GM21390 (cell line): ENCODE data around the gene HECA.
"Not testable (repeated sequence)": the region's sequence is repeated elsewhere in the genome, so short reads cannot be mapped to it uniquely, and the experiment has no call there.

Experiments
- ATAC-seq: cut with Tn5 transposase; IDR thresholded peaks from one replicate; pipeline ENCODE4 v1.9.1; 2021; ENCODE audit not compliant: unreplicated experiment

Gene HECA

GRCh38 chr6:139134817-139135577, at the start of gene HECA:
HECA (plus strand) TSS chr6:139135080; CDS start chr6:139135397, 317 bp downstream.
- ATAC-seq, result peak; percentile 82

- no peak for ATAC-seq
Observed at GRCh38 chr6:139091826-139092225, 43.1 kb upstream of the HECA start.

GRCh38 chr6:139099984-139100383, 34.9 kb upstream of the HECA start:
- peak; percentile 94 for ATAC-seq

- ATAC-seq, result no peak
Observed at GRCh38 chr6:139107051-139107450, 27.8 kb upstream of the HECA start.

GRCh38 chr6:139108378-139108777, 26.5 kb upstream of the HECA start:
- no peak for ATAC-seq

- no peak for ATAC-seq
Observed at GRCh38 chr6:139109558-139109957, 25.3 kb upstream of the HECA start.

GRCh38 chr6:139112146-139112545, 22.7 kb upstream of the HECA start:
- no peak for ATAC-seq

- ATAC-seq, result no peak
Observed at GRCh38 chr6:139112561-139112960, 22.3 kb upstream of the HECA start.

- no peak for ATAC-seq
Observed at GRCh38 chr6:139114746-139115145, 20.1 kb upstream of the HECA start.

- ATAC-seq, result no peak
Observed at GRCh38 chr6:139115989-139116758, 18.7 kb upstream of the HECA start.

GRCh38 chr6:139117734-139118133, 17.1 kb upstream of the HECA start:
- ATAC-seq, result no peak

- no peak for ATAC-seq
Observed at GRCh38 chr6:139119552-139119951, 15.3 kb upstream of the HECA start.

- ATAC-seq, result not testable (repeated sequence)
Observed at GRCh38 chr6:139122823-139123222, 12.1 kb upstream of the HECA start.

GRCh38 chr6:139124887-139125672, 9.8 kb upstream of the HECA start:
- peak; percentile 100 for ATAC-seq

GRCh38 chr6:139126255-139126654, 8.6 kb upstream of the HECA start:
- no peak for ATAC-seq

GRCh38 chr6:139126931-139127330, 7.9 kb upstream of the HECA start:
- no peak for ATAC-seq

- no peak for ATAC-seq
Observed at GRCh38 chr6:139129284-139129683, 5.6 kb upstream of the HECA start.

GRCh38 chr6:139131736-139132280, 3.1 kb upstream of the HECA start:
- no peak for ATAC-seq

GRCh38 chr6:139133262-139134063, 1.4 kb upstream of the HECA start:
- no peak for ATAC-seq

- ATAC-seq, result no peak
Observed at GRCh38 chr6:139134064-139134395, 850 bp upstream of the HECA start.
